Trophoblast cell (in vitro differentiated cells and primary cell): ENCODE data around the gene RNLS.

ENCODE experiments used
- DNase-seq, 2 donors: peaks; one replicate each; pipeline ENCODE4 v3.0.0-alpha.2; 2016
- H2AFZ ChIP-seq: 2 replicates; pipeline ENCODE4 v1.6.1; 2013; ENCODE audit warnings: low read length, moderate library complexity, mild to moderate bottlenecking; ENCODE audit not compliant: insufficient read depth, poor library complexity
- H2AK5ac ChIP-seq: 2 replicates; pipeline ENCODE4 v1.6.1; 2013; ENCODE audit warnings: mild to moderate bottlenecking, low read length
- H2BK120ac ChIP-seq: 2 replicates; pipeline ENCODE4 v1.6.1; 2013; ENCODE audit warnings: low read length, mild to moderate bottlenecking, moderate library complexity; ENCODE audit not compliant: insufficient read depth, poor library complexity
- H2BK12ac ChIP-seq: 2 replicates; pipeline ENCODE4 v1.6.1; 2013; ENCODE audit warnings: mild to moderate bottlenecking, low read length, moderate library complexity
- H2BK5ac ChIP-seq: 2 replicates; pipeline ENCODE4 v1.6.1; 2013; ENCODE audit warnings: low read length, low read depth, moderate library complexity, mild to moderate bottlenecking; ENCODE audit not compliant: poor library complexity
- H3K14ac ChIP-seq: 2 replicates; pipeline ENCODE4 v1.6.1; 2013; ENCODE audit warnings: mild to moderate bottlenecking, low read length
- H3K18ac ChIP-seq: 2 replicates; pipeline ENCODE4 v1.6.1; 2013; ENCODE audit warnings: mild to moderate bottlenecking, low read length
- H3K23ac ChIP-seq: 2 replicates; pipeline ENCODE4 v1.6.1; 2013; ENCODE audit warnings: low read length
- H3K27ac ChIP-seq: 2 replicates; pipeline ENCODE4 v1.5.1; 2013; ENCODE audit warnings: low read depth, mild to moderate bottlenecking, inconsistent platforms, low read length, moderate library complexity
- H3K27me3 ChIP-seq: 2 replicates; pipeline ENCODE4 v1.6.1; 2013; ENCODE audit warnings: inconsistent platforms, mild to moderate bottlenecking, low read length, moderate library complexity; ENCODE audit not compliant: insufficient read depth
- H3K36me3 ChIP-seq, 2 experiments: 1 replicate in 1 of 2; 2 replicates in 1 of 2; pipeline ENCODE4 v1.6.1; 2013; ENCODE audit warnings: low read length in 2 of 2, mild to moderate bottlenecking in 2 of 2, moderate library complexity in 1 of 2; ENCODE audit not compliant: insufficient read depth in 2 of 2, control insufficient read depth in 1 of 2
- H3K4ac ChIP-seq: 2 replicates; pipeline ENCODE4 v1.6.1; 2013; ENCODE audit warnings: low read depth, mild to moderate bottlenecking, low read length, moderate library complexity
- H3K4me1 ChIP-seq, 2 experiments: 1 replicate in 1 of 2; 2 replicates in 1 of 2; pipeline ENCODE4 v1.6.1; 2013; ENCODE audit warnings: low read length in 2 of 2, mild to moderate bottlenecking in 2 of 2, moderate library complexity in 1 of 2; ENCODE audit not compliant: insufficient read depth in 2 of 2, control insufficient read depth in 1 of 2
- H3K4me2 ChIP-seq: 2 replicates; pipeline ENCODE4 v1.6.1; 2013; ENCODE audit warnings: inconsistent platforms, mild to moderate bottlenecking, low read length, moderate library complexity
- H3K4me3 ChIP-seq: 2 replicates; pipeline ENCODE4 v1.5.1; 2013; ENCODE audit warnings: mild to moderate bottlenecking, low read depth, low read length, inconsistent platforms
- H3K79me1 ChIP-seq: one replicate; pipeline ENCODE4 v1.6.1; 2013; ENCODE audit warnings: low read length
- H3K79me2 ChIP-seq: 2 replicates; pipeline ENCODE4 v1.6.1; 2013; ENCODE audit warnings: low read length, mild to moderate bottlenecking; ENCODE audit not compliant: control insufficient read depth, insufficient read depth, poor library complexity
- H3K9ac ChIP-seq: 2 replicates; pipeline ENCODE4 v1.6.1; 2013; ENCODE audit warnings: mild to moderate bottlenecking, low read length
- H3K9me3 ChIP-seq: 2 replicates; pipeline ENCODE4 v1.6.1; 2013; ENCODE audit warnings: low read depth, mild to moderate bottlenecking, control low read depth, inconsistent platforms, low read length; ENCODE audit not compliant: insufficient read depth
- H4K12ac ChIP-seq: 2 replicates; pipeline ENCODE4 v1.6.1; 2013; ENCODE audit warnings: low read depth, mild to moderate bottlenecking, low read length, moderate library complexity
- H4K8ac ChIP-seq: 2 replicates; pipeline ENCODE4 v1.6.1; 2013; ENCODE audit warnings: low read depth, mild to moderate bottlenecking, low read length, moderate library complexity
- H4K91ac ChIP-seq: one replicate; pipeline ENCODE4 v1.6.1; 2013; ENCODE audit warnings: low read depth, mild to moderate bottlenecking, low read length, moderate library complexity
- WGBS: extraction: QIAGEN DNeasy Blood & Tissue Kit; methylation state at CpG from one replicate; pipeline ENCODE4 v1.1.7; 2013; ENCODE audit warnings: missing lambda C conversion rate; ENCODE audit not compliant: insufficient read length, insufficient coverage; ENCODE audit errors: extremely low coverage; 5-methylcytosine and 5-hydroxymethylcytosine counted together

RNLS gene

DNA sequence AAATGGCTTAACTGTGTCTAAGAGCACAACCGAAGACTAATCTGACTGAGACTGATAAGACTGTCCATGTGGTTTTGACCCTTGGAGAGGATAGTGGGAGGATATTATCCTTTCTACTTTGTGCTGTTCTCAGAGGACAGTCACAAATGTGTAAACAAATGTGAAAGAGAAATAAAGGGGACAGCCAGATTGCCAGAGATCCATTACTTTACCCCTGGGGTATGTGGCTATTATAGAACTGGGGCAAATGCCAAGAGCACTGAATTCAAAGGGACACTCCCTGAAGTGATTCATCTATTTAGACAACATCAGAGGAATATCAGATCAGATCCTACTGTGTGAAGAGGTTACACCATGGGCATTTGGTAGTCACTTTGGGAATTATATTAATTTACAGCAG lies 154.7 kb downstream of the RNLS start:
- no peaks in the 10 kb centered on the region for H3K79me1 ChIP-seq
- H2BK12ac ChIP-seq, result no peak overlapping the region
- no peaks in the 10 kb centered on the region for H3K36me3 ChIP-seq
- H2BK120ac ChIP-seq, result no peak overlapping the region
- no peak overlapping the region for H2BK5ac ChIP-seq
- H3K14ac ChIP-seq, result no peak overlapping the region
- no peak for DNase-seq
- no peak overlapping the region for H4K8ac ChIP-seq
- H3K4me1 ChIP-seq, result no peaks in the 10 kb centered on the region
- no peak overlapping the region for H2AFZ ChIP-seq
- no peak overlapping the region for H3K9ac ChIP-seq
- H2AK5ac ChIP-seq, result no peak overlapping the region
- no peak overlapping the region for H3K18ac ChIP-seq
- H3K4ac ChIP-seq, result no peak overlapping the region
- H3K9me3 ChIP-seq, result no peaks in the 10 kb centered on the region
- H3K79me2 ChIP-seq, result no peaks in the 10 kb centered on the region
- H4K91ac ChIP-seq, result no peak overlapping the region
- no peak overlapping the region for H4K12ac ChIP-seq
- no peak overlapping the region for H3K4me3 ChIP-seq
- no CpG with 5 or more reads among the region's 1 CpG for WGBS
- H3K27ac ChIP-seq, result no peak overlapping the region
- H3K23ac ChIP-seq, result no peak overlapping the region
- H3K27me3 ChIP-seq, result no peaks in the 10 kb centered on the region
- H3K4me2 ChIP-seq, result no peak overlapping the region

DNA sequence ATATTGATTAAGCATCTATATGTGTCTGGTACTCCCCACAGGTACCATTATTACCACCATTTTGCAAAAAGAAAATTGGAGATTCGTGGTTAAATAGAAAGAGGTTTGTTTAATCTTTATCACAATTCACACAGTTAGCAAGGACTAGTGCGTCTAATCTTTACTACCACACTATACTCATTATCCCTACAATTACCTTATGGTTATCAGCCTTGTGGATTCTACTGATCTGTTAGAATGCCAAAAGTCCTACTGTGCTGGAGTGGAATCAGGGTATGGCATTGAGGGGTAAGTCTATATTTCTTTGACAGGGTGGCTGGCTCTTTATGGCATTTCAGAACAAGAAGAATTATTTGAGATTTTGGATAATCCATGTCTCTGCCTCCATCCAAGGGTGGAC lies 156.1 kb downstream of the RNLS start:
- H3K36me3 ChIP-seq, result no peaks in the 10 kb centered on the region

DNA sequence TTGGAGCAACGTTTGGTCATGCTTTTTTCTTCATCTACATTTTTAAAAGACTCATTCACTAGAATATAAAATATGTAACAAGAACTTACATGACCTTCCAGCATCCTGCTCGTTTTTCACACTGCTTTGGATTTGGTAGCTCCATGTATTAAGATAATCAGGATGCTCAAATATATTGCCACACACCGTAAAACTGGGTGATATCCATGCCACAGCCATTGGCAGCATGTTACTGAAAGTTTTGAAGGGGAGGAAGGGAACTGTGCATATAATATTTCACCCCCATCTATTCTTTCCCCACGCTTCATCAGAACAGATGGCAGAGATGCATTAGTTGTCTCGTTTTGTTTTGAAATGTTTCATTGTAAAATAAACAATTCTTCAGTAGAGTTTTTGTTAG lies 158.2 kb downstream of the RNLS start:
- WGBS, result no CpG with 5 or more reads among the region's 5 CpGs
- Histone ChIP-seq H3K23ac (no peak overlapping the region), H3K9me3 (no peaks in the 10 kb centered on the region), H2BK5ac (no peak overlapping the region), H4K8ac (no peak overlapping the region), H3K79me1 (no peaks in the 10 kb centered on the region), H2AK5ac (no peak overlapping the region), H3K4me1 (no peaks in the 10 kb centered on the region), H3K18ac (no peak overlapping the region), H2AFZ (no peak overlapping the region), H2BK120ac (no peak overlapping the region), H3K4me2 (no peak overlapping the region), H3K36me3 (no peaks in the 10 kb centered on the region), H3K4me3 (no peak overlapping the region), H3K79me2 (no peaks in the 10 kb centered on the region), H4K12ac (no peak overlapping the region), H3K27me3 (no peaks in the 10 kb centered on the region), H4K91ac (no peak overlapping the region), H2BK12ac (no peak overlapping the region), H3K14ac (no peak overlapping the region), H3K27ac (no peak overlapping the region), H3K9ac (no peak overlapping the region), H3K4ac (no peak overlapping the region)
- no peak for DNase-seq

More for the DNA sequence above, 156.1 kb downstream of the RNLS start:
- Histone ChIP-seq H3K4me2 (no peak overlapping the region), H4K91ac (no peak overlapping the region), H3K4me1 (no peaks in the 10 kb centered on the region), H2AFZ (no peak overlapping the region), H3K27ac (no peak overlapping the region), H3K4ac (no peak overlapping the region), H4K8ac (no peak overlapping the region), H2BK120ac (no peak overlapping the region), H3K9ac (no peak overlapping the region), H4K12ac (no peak overlapping the region), H2BK5ac (no peak overlapping the region), H3K27me3 (no peaks in the 10 kb centered on the region), H2BK12ac (no peak overlapping the region), H3K14ac (no peak overlapping the region), H3K79me2 (no peaks in the 10 kb centered on the region), H3K18ac (no peak overlapping the region), H3K23ac (no peak overlapping the region), H2AK5ac (no peak overlapping the region), H3K9me3 (no peaks in the 10 kb centered on the region), H3K4me3 (no peak overlapping the region), H3K79me1 (no peaks in the 10 kb centered on the region)
- no peak for DNase-seq
- WGBS, result no CpG with 5 or more reads among the region's 2 CpGs

DNA sequence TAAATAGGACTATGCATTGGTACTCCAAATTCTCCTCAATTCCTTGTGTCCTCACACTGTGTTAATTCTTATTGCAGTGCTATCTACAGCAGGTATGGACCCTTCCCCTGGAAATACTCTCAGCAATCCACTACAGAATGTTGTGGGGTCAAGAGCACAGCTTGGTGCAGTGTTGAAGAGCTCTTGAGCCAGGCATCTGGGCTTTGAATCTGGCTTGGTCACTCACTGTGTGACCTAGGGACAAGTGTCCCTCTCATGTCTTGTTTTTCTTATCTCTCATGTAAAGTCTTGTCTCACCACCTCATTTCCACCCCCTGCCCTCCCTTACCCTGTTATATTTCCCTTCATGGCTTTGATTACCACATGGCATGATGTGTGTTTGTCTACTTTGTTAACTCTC lies 159.4 kb downstream of the RNLS start:
- H3K23ac ChIP-seq, result no peak overlapping the region
- H3K18ac ChIP-seq, result no peak overlapping the region
- H3K36me3 ChIP-seq, result no peaks in the 10 kb centered on the region
- no peaks in the 10 kb centered on the region for H3K79me2 ChIP-seq
- no peak overlapping the region for H3K4me3 ChIP-seq
- H2BK120ac ChIP-seq, result no peak overlapping the region
- H3K27ac ChIP-seq, result no peak overlapping the region
- H3K9ac ChIP-seq, result no peak overlapping the region
- H3K4me1 ChIP-seq, result no peaks in the 10 kb centered on the region
- no peaks in the 10 kb centered on the region for H3K27me3 ChIP-seq
- no peak overlapping the region for H3K4me2 ChIP-seq
- H2AK5ac ChIP-seq, result no peak overlapping the region
- H2AFZ ChIP-seq, result no peak overlapping the region
- H4K12ac ChIP-seq, result no peak overlapping the region
- no peaks in the 10 kb centered on the region for H3K79me1 ChIP-seq
- no peak overlapping the region for H3K4ac ChIP-seq
- H3K14ac ChIP-seq, result no peak overlapping the region
- no peak for DNase-seq
- H2BK5ac ChIP-seq, result no peak overlapping the region
- H4K91ac ChIP-seq, result no peak overlapping the region
- H3K9me3 ChIP-seq, result no peaks in the 10 kb centered on the region
- no peak overlapping the region for H2BK12ac ChIP-seq
- no peak overlapping the region for H4K8ac ChIP-seq

DNA sequence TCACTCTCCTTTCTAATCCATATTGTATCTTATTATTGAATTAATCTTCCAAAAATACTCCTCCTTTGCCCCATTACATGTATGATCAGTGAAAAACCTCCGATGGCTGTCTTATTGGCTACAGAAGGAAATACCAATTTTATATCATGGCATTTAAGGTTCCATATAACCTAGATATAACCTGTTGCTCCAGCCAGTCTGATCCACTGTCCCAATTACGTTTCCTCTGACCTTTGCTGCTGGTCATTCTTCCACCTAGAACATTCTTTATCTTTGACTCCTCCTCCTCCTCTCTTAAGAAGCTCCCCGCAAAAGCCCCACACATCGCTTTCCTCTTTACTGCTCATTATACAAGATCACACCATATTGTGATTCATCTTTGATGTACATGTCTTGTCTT lies 161.5 kb downstream of the RNLS start:
- H3K9me3 ChIP-seq, result no peaks in the 10 kb centered on the region
- no peak for DNase-seq
- no peak overlapping the region for H2BK120ac ChIP-seq
- no peak overlapping the region for H3K4ac ChIP-seq
- no peak overlapping the region for H3K9ac ChIP-seq
- no peak overlapping the region for H4K8ac ChIP-seq
- no peaks in the 10 kb centered on the region for H3K79me1 ChIP-seq
- no CpG with 5 or more reads among the region's 4 CpGs for WGBS
- no peaks in the 10 kb centered on the region for H3K4me1 ChIP-seq
- no peak overlapping the region for H3K27ac ChIP-seq
- H2BK5ac ChIP-seq, result no peak overlapping the region
- H3K79me2 ChIP-seq, result no peaks in the 10 kb centered on the region
- H4K12ac ChIP-seq, result no peak overlapping the region
- H2BK12ac ChIP-seq, result no peak overlapping the region
- H3K4me2 ChIP-seq, result no peak overlapping the region
- no peak overlapping the region for H3K4me3 ChIP-seq
- no peak overlapping the region for H4K91ac ChIP-seq
- H3K14ac ChIP-seq, result no peak overlapping the region
- no peak overlapping the region for H2AFZ ChIP-seq
- H3K27me3 ChIP-seq, result no peaks in the 10 kb centered on the region
- H3K23ac ChIP-seq, result no peak overlapping the region
- no peaks in the 10 kb centered on the region for H3K36me3 ChIP-seq
- H3K18ac ChIP-seq, result no peak overlapping the region
- no peak overlapping the region for H2AK5ac ChIP-seq
